Measurements from ENCODE around the gene NDUFAF7.
"Not testable (repeated sequence)": the region's sequence is repeated elsewhere in the genome, so short reads cannot be mapped to it uniquely, and the experiment has no call there.

Gene NDUFAF7

DNA sequence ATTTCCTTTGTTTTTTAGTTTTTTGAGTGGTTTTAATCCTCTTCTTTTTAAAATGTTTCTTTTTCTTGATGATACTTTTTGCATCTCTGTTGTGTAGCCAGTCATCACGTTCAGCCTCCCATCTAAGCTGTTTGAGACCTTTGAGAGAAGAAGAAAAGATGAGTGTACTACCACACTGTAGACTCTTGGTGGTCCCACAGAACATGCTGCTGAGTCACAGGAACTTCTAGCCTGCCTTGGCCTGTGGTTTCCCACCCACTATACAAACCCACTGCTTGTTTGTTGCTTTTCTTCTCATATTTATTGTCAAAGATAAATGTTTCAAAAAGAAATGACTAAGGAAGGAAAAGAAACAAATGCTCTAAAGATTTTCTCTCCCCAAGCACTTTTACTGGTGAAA, 29.7 kb upstream of the NDUFAF7 start:
- no peak for DNase-seq (ENCODE audit: low read depth in 2 of 2)
- no peak overlapping the region for H3K4me3 ChIP-seq (replicated peaks in 1 of 2; ENCODE audit: low read depth in 2 of 2, low read length in 2 of 2)
- TF ChIP-seq, protein P1, sequence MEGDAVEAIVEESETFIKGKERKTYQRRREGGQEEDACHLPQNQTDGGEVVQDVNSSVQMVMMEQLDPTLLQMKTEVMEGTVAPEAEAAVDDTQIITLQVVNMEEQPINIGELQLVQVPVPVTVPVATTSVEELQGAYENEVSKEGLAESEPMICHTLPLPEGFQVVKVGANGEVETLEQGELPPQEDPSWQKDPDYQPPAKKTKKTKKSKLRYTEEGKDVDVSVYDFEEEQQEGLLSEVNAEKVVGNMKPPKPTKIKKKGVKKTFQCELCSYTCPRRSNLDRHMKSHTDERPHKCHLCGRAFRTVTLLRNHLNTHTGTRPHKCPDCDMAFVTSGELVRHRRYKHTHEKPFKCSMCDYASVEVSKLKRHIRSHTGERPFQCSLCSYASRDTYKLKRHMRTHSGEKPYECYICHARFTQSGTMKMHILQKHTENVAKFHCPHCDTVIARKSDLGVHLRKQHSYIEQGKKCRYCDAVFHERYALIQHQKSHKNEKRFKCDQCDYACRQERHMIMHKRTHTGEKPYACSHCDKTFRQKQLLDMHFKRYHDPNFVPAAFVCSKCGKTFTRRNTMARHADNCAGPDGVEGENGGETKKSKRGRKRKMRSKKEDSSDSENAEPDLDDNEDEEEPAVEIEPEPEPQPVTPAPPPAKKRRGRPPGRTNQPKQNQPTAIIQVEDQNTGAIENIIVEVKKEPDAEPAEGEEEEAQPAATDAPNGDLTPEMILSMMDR (IDR thresholded peaks at IDR 0.05; ENCODE audit: low read depth, low read length) = no peak

DNA sequence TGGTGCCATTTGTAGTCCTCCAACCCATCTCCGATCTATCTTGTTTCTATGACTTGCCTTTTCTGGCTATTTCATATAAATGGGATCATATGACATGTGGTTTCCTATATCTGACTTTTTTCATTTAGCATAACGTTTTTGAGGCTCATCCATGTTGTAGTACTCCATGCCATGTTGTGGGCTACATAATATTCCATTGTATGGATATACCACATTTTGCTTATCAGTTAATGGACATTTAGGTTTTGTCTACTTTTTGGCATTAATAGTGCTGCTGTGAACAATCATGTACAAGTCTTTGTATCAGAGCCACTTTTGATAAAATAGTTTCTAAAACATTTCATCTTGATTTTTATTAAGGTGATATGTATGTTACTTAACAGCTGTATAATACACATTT, 27.8 kb upstream of the NDUFAF7 start:
- H3K4me3 ChIP-seq (replicated peaks in 1 of 2; ENCODE audit: low read depth in 2 of 2, low read length in 2 of 2) = no peak overlapping the region
- DNase-seq (ENCODE audit: low read depth in 2 of 2) = no peak
- TF ChIP-seq, protein P1 (IDR thresholded peaks at IDR 0.05; ENCODE audit: low read depth, low read length) = no peak

DNA sequence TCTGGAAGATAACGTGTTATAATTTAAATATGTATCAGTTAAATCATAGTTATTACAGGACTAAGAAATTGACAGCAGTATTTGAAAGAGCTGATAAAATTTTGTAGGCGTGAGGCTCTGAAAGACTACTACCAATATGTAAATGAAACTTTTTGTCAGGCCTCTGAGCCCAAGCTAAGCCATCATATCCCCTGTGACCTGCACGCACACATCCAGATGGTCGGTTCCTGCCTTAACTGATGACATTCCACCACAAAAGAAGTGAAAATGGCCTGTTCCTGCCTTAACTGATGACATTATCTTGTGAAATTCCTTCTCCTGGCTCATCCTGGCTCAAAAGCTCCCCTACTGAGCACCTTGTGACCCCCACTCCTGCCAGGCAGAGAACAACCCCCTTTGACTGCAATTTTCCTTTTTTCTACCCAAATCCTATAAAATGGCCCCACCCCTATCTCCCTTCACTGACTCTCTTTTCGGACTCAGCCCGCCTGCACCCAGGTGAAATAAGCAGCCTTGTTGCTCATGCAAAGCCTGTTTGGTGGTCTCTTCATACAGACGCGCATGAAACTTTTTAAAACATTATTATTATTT, 26.3 kb upstream of the NDUFAF7 start:
- H3K4me3 ChIP-seq (replicated peaks in 1 of 2; ENCODE audit: low read depth in 2 of 2, low read length in 2 of 2); DNase-seq (ENCODE audit: low read depth in 2 of 2): not testable (repeated sequence)

DNA sequence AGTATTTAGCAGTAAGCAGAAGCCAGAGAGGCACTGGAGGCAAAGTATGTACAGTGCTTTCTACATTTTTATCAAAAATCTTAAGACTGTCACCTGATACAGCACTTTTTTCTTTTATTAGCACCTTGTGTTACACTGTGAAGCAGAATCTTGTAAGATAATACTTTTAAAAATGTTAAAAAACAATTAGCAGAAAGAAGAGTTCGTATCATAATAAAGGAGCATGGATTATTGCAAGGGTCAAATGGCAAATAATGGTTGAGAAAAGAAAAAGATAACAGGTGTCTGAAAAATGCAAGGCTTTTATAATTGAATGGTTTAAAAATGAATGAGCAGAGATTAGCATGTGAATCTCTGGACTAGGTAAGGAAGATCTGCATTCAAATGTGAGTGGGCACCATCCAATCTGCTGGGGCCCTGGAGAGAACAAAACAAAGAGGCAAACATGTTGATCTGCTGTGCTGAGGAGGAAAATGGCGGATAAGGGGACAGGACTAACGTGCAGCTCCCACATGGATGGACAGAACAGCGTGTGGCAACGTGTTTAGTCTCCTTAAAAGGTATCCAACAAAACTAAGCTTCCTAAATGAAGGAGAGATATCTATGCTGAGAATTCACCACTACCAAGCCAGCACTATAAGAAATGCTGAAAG, 25.6 kb upstream of the NDUFAF7 start:
- TF ChIP-seq, protein P1 (IDR thresholded peaks at IDR 0.05; ENCODE audit: low read depth, low read length) = no peak
- H3K4me3 ChIP-seq (replicated peaks in 1 of 2; ENCODE audit: low read depth in 2 of 2, low read length in 2 of 2) = no peak overlapping the region
- DNase-seq (ENCODE audit: low read depth in 2 of 2) = no peak

DNA sequence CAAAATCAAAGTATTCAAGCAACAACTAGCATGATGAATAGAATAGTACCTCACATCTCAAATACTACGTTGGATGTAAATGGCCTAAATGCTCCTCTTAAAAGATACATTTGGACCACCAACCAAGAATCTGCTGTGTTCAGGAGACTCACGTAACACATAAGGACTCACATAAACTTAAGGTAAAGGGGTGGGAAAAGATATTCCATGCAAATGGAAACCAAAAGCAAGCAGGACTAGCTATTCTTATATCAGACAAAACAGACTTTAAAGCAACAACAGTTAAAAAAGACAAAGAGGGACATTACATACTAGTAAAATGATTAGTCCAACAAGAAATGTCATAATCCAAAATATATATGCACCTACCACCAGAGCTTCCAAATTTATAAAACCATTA, 24.7 kb upstream of the NDUFAF7 start:
- DNase-seq (ENCODE audit: low read depth in 2 of 2); H3K4me3 ChIP-seq (replicated peaks in 1 of 2; ENCODE audit: low read depth in 2 of 2, low read length in 2 of 2): not testable (repeated sequence)

DNA sequence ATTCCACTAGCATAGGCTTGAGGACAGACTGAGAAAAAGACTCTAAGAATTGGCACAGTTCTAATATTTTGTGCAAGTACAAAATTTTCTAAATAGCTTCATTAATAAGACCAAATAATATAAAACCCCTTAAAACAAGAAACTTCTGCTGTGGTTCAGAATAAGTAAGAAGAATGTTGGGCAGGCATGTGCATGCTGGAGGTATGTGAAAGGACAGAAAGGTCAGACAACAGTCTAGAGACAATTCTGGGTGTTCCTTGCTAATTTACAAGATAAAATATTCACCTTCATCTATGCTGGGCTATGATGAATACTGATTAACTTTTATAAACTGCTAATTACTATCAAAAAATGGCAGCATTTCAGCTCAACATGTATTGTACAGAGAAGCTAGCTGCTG, 20.2 kb upstream of the NDUFAF7 start:
- H3K4me3 ChIP-seq (replicated peaks in 1 of 2; ENCODE audit: low read depth in 2 of 2, low read length in 2 of 2) = no peak overlapping the region
- no peak for DNase-seq (ENCODE audit: low read depth in 2 of 2)
- TF ChIP-seq, protein P1 (IDR thresholded peaks at IDR 0.05; ENCODE audit: low read depth, low read length) = no peak

DNA sequence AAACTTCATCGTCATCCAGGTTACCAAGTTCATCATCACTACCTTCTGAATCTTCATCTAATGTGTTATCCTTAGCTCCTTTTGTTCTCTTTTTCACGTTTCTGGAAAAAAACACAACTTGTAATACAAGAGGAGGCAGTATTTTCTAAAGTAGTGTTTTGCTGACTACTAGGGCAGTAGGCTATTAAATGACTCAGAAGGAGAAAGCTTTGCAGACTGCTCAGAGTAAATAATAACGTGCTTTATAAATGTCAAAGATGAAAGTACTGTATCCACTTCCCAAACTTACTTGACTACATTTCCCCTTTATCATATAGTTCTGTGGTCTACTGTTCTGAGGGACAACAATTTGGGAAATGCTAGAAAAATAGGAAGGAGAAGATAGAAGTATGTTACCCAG, 19.5 kb upstream of the NDUFAF7 start:
- H3K4me3 ChIP-seq (replicated peaks in 1 of 2; ENCODE audit: low read depth in 2 of 2, low read length in 2 of 2) = no peak overlapping the region
- no peak for DNase-seq (ENCODE audit: low read depth in 2 of 2)
- TF ChIP-seq, protein P1 (IDR thresholded peaks at IDR 0.05; ENCODE audit: low read depth, low read length) = no peak

DNA sequence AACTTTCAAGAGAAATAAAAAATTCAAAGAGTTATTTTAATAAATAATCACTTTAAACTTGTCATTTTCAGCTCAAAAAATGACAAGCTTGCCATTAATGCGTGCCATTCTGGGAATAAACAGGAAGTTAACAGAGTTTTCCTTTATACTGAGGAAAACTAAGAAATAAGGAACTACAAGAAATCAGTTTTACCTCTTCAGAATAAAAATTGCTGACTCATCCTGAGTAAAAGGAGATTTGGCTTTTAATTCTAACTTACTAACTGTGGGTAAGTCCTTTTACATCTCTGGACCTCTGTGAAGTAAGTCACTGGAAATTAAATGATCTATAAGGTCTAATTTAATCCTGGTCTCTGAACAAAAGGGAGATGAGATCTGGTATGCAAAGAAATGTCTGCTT, 16.2 kb upstream of the NDUFAF7 start:
- H3K4me3 ChIP-seq (replicated peaks in 1 of 2; ENCODE audit: low read depth in 2 of 2, low read length in 2 of 2) = no peak overlapping the region
- TF ChIP-seq, protein P1 (IDR thresholded peaks at IDR 0.05; ENCODE audit: low read depth, low read length) = no peak
- DNase-seq (ENCODE audit: low read depth in 2 of 2) = peak; percentile 5 to 20
